Panc1 (cell line): ENCODE data around the gene KRTAP19-6. TPM values are rescaled to one million over a fixed set of nuclear protein-coding genes. Genes with fewer than 3 reads are reported as not detected.

Source experiments
- ATAC-seq: fragments of 200-7000 bp; cut with Tn5 transposase; 2 replicates; pipeline ENCODE4 v1.9.1; 2020; ENCODE audit warnings: mild to moderate bottlenecking, moderate library complexity
- BruUV-seq: library from RNA; stranded (reverse); fragments of 400-500 nt; replicated peaks from 2 replicates; lab custom pipeline; 2021; lab: Mats Ljungman, UMichigan
- CTCF ChIA-PET: fragments of 300-600 bp; sonication (Branson Sonifier 250); formaldehyde crosslinking; loops from one replicate; lab custom pipeline; 2022; ENCODE audit warnings: antibody characterized with exemption; lab: Charles Lee
- POLR2A ChIA-PET: fragments of 300-600 bp; sonication (Branson Sonifier 250); formaldehyde crosslinking; loops from one replicate; lab custom pipeline; 2022; ENCODE audit warnings: antibody characterized with exemption; lab: Charles Lee
- DNase-seq: peaks from one replicate; pipeline ENCODE4 v3.0.0-alpha.2; 2010; ENCODE audit warnings: low read depth, low spot score
- H3K27ac ChIP-seq: 2 replicates; pipeline ENCODE4 v1.5.1; 2011; ENCODE audit warnings: mild to moderate bottlenecking, low read length, inconsistent platforms
- H3K27me3 ChIP-seq: fragments of 200-500 bp; sonication (Bioruptor generic); 2 replicates; pipeline ENCODE4 v1.6.0; 2014; ENCODE audit warnings: low read length, inconsistent platforms; ENCODE audit not compliant: control insufficient read depth, insufficient read depth
- H3K36me3 ChIP-seq: fragments of 200-500 bp; sonication (Bioruptor generic); 2 replicates; pipeline ENCODE4 v1.5.1; 2014; ENCODE audit warnings: inconsistent platforms, mild to moderate bottlenecking, low read length, moderate library complexity; ENCODE audit not compliant: control insufficient read depth, insufficient read depth
- H3K4me1 ChIP-seq: 2 replicates; pipeline ENCODE4 v1.5.1; 2011; ENCODE audit warnings: inconsistent platforms, mild to moderate bottlenecking, low read length, moderate library complexity; ENCODE audit not compliant: control insufficient read depth, insufficient read depth
- H3K4me3 ChIP-seq, 2 experiments: 2 replicates each; pipeline ENCODE4 v1.5.1; 2011 to 2012; ENCODE audit warnings: low read depth in 2 of 2, low read length in 2 of 2, mild to moderate bottlenecking in 2 of 2, inconsistent platforms in 1 of 2, moderate library complexity in 1 of 2
- H3K9me3 ChIP-seq: fragments of 200-500 bp; sonication (Bioruptor generic); 2 replicates; pipeline ENCODE4 v1.5.1; 2014; ENCODE audit warnings: low read depth, mild to moderate bottlenecking, inconsistent platforms, low read length, moderate library complexity; ENCODE audit not compliant: control insufficient read depth, insufficient read depth
- POLR2AphosphoS5 ChIP-seq: IDR thresholded peaks from 2 replicates; pipeline ENCODE4 v1.6.1; 2012; ENCODE audit warnings: mild to moderate bottlenecking, low read depth, low read length, moderate library complexity
- SIN3A ChIP-seq: IDR thresholded peaks from 2 replicates; pipeline ENCODE4 v1.6.1; 2012; ENCODE audit warnings: low read depth, mild to moderate bottlenecking, low read length, moderate library complexity, borderline replicate concordance; ENCODE audit not compliant: insufficient read depth
- TCF7L2 ChIP-seq: IDR thresholded peaks from 2 replicates; pipeline ENCODE4 v1.6.1; 2011; ENCODE audit warnings: mild to moderate bottlenecking, low read depth, low read length, inconsistent platforms
- in situ Hi-C: cut with HindIII; loops from 2 replicates; pipeline ENCODE4 v1.10.0; 2016; ENCODE audit warnings: low sequenced_read_pairs, low pct_unique_long_range_greater_than_20kb
- intact Hi-C: fragments of 100-400 bp; cut with micrococcal nuclease; formaldehyde crosslinking; loops from one replicate; pipeline ENCODE4 v1.10.0; 2022; ENCODE audit not compliant: unreplicated experiment
- total RNA-seq: library from RNA; stranded (reverse); gene quantifications from one replicate; pipeline ENCODE4 v1.2.1, GENCODE V29; 2021; ENCODE audit not compliant: unreplicated experiment
- TF ChIP-seq, protein P1 (sequence below), 2 experiments: IDR thresholded peaks; 2 replicates each; pipeline ENCODE4 v1.6.1; 2011 to 2012; ENCODE audit warnings: low read depth in 2 of 2, control low read depth in 1 of 2, low read length in 1 of 2, mild to moderate bottlenecking in 1 of 2, moderate library complexity in 1 of 2; ENCODE audit not compliant: insufficient read depth in 1 of 2
- TF ChIP-seq, protein P2 (sequence below): fragments of 450-650 bp; IDR thresholded peaks from 2 replicates; pipeline ENCODE4 v1.5.1; 2017; ENCODE audit warnings: mild to moderate bottlenecking

The KRTAP19-6 gene
- total RNA-seq, 1 experiment from 2014 or later: not detected

DNA sequence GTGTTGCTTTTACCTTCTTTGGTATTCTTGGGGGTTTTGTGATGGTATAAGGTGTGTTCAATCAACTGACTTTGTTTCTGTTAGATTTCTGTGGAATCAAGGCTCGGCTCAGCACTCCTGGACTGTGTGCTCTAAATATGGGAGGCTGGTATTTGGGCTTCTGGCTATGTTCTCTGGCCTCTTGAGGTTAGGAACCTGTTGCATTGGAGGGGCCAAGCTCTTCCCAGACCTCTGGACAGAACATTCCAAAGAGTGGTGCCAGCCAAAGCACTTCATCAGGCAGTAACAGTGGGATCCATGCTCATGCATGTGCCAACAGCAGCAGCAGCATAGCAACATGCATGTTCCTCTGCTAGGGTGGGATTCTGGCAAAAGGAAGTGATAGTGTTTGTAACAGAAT, 11.1 kb upstream of the KRTAP19-6 start:
- no TSS peak for BruUV-seq
- Histone ChIP-seq H3K27ac (no peak overlapping the region), H3K27me3 (no peaks in the 10 kb centered on the region), H3K36me3 (no peaks in the 10 kb centered on the region), H3K4me3 (no peak overlapping the region), H3K4me1 (no peaks in the 10 kb centered on the region), H3K9me3 (no peaks in the 10 kb centered on the region)
- CTCF ChIA-PET: no interaction called here
- ATAC-seq (no peak), DNase-seq (no peak)
- intact Hi-C loops (no loop called here), in situ Hi-C loops (no loop called here)
- TF ChIP-seq TCF7L2 (no peak), POLR2AphosphoS5 (no peak), SIN3A (no peak)
- TF ChIP-seq, protein P1, sequence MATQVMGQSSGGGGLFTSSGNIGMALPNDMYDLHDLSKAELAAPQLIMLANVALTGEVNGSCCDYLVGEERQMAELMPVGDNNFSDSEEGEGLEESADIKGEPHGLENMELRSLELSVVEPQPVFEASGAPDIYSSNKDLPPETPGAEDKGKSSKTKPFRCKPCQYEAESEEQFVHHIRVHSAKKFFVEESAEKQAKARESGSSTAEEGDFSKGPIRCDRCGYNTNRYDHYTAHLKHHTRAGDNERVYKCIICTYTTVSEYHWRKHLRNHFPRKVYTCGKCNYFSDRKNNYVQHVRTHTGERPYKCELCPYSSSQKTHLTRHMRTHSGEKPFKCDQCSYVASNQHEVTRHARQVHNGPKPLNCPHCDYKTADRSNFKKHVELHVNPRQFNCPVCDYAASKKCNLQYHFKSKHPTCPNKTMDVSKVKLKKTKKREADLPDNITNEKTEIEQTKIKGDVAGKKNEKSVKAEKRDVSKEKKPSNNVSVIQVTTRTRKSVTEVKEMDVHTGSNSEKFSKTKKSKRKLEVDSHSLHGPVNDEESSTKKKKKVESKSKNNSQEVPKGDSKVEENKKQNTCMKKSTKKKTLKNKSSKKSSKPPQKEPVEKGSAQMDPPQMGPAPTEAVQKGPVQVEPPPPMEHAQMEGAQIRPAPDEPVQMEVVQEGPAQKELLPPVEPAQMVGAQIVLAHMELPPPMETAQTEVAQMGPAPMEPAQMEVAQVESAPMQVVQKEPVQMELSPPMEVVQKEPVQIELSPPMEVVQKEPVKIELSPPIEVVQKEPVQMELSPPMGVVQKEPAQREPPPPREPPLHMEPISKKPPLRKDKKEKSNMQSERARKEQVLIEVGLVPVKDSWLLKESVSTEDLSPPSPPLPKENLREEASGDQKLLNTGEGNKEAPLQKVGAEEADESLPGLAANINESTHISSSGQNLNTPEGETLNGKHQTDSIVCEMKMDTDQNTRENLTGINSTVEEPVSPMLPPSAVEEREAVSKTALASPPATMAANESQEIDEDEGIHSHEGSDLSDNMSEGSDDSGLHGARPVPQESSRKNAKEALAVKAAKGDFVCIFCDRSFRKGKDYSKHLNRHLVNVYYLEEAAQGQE (IDR thresholded peaks at IDR 0.05; ENCODE audit: insufficient read depth in 1 of 2, low read depth in 2 of 2, low read length in 1 of 2): no peak
- TF ChIP-seq, protein P2, sequence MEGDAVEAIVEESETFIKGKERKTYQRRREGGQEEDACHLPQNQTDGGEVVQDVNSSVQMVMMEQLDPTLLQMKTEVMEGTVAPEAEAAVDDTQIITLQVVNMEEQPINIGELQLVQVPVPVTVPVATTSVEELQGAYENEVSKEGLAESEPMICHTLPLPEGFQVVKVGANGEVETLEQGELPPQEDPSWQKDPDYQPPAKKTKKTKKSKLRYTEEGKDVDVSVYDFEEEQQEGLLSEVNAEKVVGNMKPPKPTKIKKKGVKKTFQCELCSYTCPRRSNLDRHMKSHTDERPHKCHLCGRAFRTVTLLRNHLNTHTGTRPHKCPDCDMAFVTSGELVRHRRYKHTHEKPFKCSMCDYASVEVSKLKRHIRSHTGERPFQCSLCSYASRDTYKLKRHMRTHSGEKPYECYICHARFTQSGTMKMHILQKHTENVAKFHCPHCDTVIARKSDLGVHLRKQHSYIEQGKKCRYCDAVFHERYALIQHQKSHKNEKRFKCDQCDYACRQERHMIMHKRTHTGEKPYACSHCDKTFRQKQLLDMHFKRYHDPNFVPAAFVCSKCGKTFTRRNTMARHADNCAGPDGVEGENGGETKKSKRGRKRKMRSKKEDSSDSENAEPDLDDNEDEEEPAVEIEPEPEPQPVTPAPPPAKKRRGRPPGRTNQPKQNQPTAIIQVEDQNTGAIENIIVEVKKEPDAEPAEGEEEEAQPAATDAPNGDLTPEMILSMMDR: no peak
- POLR2A ChIA-PET: no interaction called here

DNA sequence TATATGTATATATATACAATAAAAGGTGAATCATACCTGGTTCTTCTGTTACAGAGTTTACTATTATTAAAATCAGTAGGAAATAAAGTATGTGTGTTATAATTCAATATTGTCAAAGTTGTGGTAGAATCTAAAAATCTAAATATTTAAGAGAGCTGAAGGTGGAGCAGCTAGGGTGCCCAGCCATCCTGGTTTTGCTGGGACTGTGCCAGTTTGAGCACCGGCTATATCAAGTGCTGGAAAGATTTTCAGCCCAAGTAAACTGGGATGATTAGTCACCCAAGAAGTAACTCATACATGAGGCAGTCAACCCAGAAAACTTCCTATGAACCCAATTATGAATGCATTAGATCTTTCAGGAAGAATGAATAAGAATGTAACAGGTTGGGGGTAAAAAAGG, 22.8 kb downstream of the KRTAP19-6 start:
- H3K27me3 ChIP-seq: no peaks in the 10 kb centered on the region
- DNase-seq (no peak), ATAC-seq (no peak)
- no peaks in the 10 kb centered on the region for H3K4me1 ChIP-seq
- ChIA-PET CTCF (no interaction called here), POLR2A (no interaction called here)
- intact Hi-C loops (no loop called here), in situ Hi-C loops (no loop called here)
- BruUV-seq: no TSS peak
- no peaks in the 10 kb centered on the region for H3K9me3 ChIP-seq
- TF ChIP-seq POLR2AphosphoS5: no peak
- no peak for TF ChIP-seq TCF7L2
- TF ChIP-seq SIN3A: no peak
- no peak overlapping the region for H3K4me3 ChIP-seq
- no peak overlapping the region for H3K27ac ChIP-seq
- H3K36me3 ChIP-seq: no peaks in the 10 kb centered on the region

DNA sequence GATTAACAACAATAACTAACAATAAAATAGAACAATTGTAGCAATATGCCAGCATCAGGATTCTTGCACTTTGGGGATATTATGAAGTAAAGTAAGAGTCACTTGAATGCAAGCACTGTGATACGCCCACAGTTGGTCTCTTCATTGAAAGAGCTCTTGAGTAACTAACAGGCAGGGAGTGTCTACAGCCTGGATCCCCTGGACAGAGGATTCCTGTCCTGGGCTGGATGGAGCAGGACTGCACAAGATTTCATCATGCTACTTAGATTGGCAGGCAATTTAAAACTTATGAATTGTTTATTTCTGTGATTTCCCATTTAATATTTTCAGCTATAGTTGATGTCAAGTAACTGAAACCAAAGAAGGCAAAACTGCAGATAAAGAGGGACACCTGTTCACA, 26.0 kb downstream of the KRTAP19-6 start:
- no TSS peak for BruUV-seq
- CTCF ChIA-PET: no interaction called here

More for the DNA sequence above, 26.0 kb downstream of the KRTAP19-6 start:
- no peak overlapping the region for H3K4me3 ChIP-seq
- H3K27me3 ChIP-seq: no peaks in the 10 kb centered on the region
- no peaks in the 10 kb centered on the region for H3K9me3 ChIP-seq
- no peaks in the 10 kb centered on the region for H3K36me3 ChIP-seq
- H3K27ac ChIP-seq: no peak overlapping the region
- intact Hi-C loops: no loop called here
- DNase-seq (no peak), ATAC-seq (no peak)
- POLR2A ChIA-PET: no interaction called here
- no peaks in the 10 kb centered on the region for H3K4me1 ChIP-seq
- in situ Hi-C loops: no loop called here
- TF ChIP-seq, protein P2: no peak
- TF ChIP-seq, protein P1 (IDR thresholded peaks at IDR 0.05; ENCODE audit: insufficient read depth in 1 of 2, low read depth in 2 of 2, low read length in 1 of 2): no peak
- TF ChIP-seq POLR2AphosphoS5: no peak
- no peak for TF ChIP-seq SIN3A
- TF ChIP-seq TCF7L2: no peak
